ENCODE data around the gene HAUS5. TPM values are rescaled to one million over a fixed set of nuclear protein-coding genes. Genes with fewer than 3 reads are reported as not detected.

HAUS5 gene
- total and polyA plus RNA-seq, 7 experiments from 2014 or later: 7.6 to 40.0 (median 26.8) TPM

DNA sequence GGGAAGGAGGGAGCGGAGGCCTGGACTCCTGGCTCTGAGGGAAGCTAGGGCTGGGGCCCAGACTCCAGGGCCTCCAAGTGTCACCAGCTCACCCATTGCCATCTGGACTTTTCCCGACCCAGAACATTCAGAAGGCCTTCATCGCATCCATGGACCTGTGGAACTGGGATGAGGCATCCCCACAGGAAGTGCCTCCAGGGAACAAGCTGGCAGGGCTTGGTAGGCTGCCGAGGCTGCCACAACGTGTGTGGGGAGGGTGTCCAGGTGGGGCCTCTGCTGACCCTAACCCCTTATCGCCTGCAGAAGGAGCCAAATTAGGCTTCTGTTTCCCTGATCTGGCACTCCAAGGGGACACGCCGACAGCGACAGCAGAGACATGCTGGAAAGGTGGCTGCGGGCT, 29.8 kb downstream of the HAUS5 start:
- ChIA-PET CTCF (interaction anchor here (0.7 kb wide), 1 partner anchor 94 kb away, joined by 3 read pairs; no protein-coding TSS in a partner anchor), POLR2A (interaction anchor here (0.6 to 3.6 kb wide), 4 partner anchors 12 to 438 kb away, joined by 3 to 18 read pairs (median 10); partner anchors contain the start of gene HAUS5)
- no peak for ATAC-seq
- DNase-seq: no peak
- H3K9me3 ChIP-seq (ENCODE audit: control insufficient read depth in 2 of 3, low read length in 3 of 3): no peaks in the 10 kb centered on the region
- Mint-ChIP-seq H3K4me1 (peaks cover 12 to 34% (median 29%) of the 10 kb centered on the region in 7 donors), H3K9me3 (no peaks in the 10 kb centered on the region), H3K27ac (peak overlapping the region in 3 of 9 donors; percentile 39 to 69 (median 56)), H3K4me3 (peak overlapping the region in 9 of 10 donors; percentile 66 to 94 (median 89)), H3K27me3 (no peaks in the 10 kb centered on the region), H3K36me3 (peaks cover 0 to 5% (median under 1%) of the 10 kb centered on the region in 5 donors)
- intact Hi-C loops (cut with micrococcal nuclease): loop anchor here (5.0 to 10.0 kb wide), 4 partner anchors 378 to 732 kb away; partner anchors contain the start of genes FXYD7 (in 1 of the 2), THAP8 (in 1 of the 2), USF2 (in 1 of the 2) and WDR62 (in 1 of the 2)
- peaks cover 0 to 15% (median 0%) of the 10 kb centered on the region in 3 experiments for H3K36me3 ChIP-seq (ENCODE audit: control insufficient read depth in 2 of 3, insufficient read depth in 3 of 3, low read length in 3 of 3)
- H3K4me3 ChIP-seq (ENCODE audit: low read length): no peak overlapping the region
- H3K4me1 ChIP-seq (ENCODE audit: control insufficient read depth in 2 of 2, insufficient read depth in 2 of 2, low read length in 2 of 2): peaks cover 18 to 28% of the 10 kb centered on the region in 2 donors
- H3K27ac ChIP-seq (ENCODE audit: low read depth, low read length): no peak overlapping the region
- H3K27me3 ChIP-seq (ENCODE audit: control insufficient read depth in 2 of 2, insufficient read depth in 2 of 2, low read length in 2 of 2): no peaks in the 10 kb centered on the region

DNA sequence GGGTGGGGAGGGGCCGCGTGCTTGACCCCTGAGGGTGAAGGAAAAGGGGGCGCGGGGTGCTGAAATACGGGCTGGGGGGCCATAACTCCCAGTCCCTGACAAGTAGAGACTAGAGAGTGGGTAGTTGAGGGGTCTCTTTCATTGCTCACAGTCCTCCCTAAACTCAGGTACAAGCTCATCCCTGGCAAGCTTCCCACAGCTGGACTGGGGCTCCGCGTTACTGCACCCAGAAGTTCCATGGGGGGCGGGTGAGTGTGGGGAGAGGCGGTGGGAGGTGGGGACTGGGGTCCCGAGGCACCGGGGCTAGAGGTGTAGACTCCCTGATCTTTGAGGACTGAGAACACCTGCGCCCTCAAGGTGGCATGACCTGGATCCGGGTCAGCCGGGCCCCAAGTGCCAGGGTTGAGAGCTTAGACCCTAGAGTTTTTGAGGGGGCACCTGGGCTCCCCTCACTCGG, 30.3 kb downstream of the HAUS5 start:
- DNase-seq: peak in 1 of 9 donors; percentile 11
- Mint-ChIP-seq H3K4me1 (peaks cover 12 to 38% (median 29%) of the 10 kb centered on the region in 7 donors), H3K27me3 (no peaks in the 10 kb centered on the region), H3K9me3 (no peaks in the 10 kb centered on the region), H3K36me3 (peaks cover 0 to 3% (median 0%) of the 10 kb centered on the region in 5 donors), H3K4me3 (peak overlapping the region; percentile 58 to 94 (median 88)), H3K27ac (peak overlapping the region in 3 of 9 donors; percentile 29 to 43 (median 39))
- ChIA-PET CTCF (interaction anchor here (0.7 kb wide), 1 partner anchor 94 kb away, joined by 3 read pairs; no protein-coding TSS in a partner anchor), POLR2A (interaction anchor here (0.6 to 3.6 kb wide), 7 partner anchors 12 to 439 kb away, joined by 3 to 18 read pairs (median 4); partner anchors contain the start of gene HAUS5)
- Histone ChIP-seq H3K27ac (ENCODE audit: low read depth, low read length) (peak overlapping the region; percentile 72), H3K27me3 (ENCODE audit: control insufficient read depth in 2 of 2, insufficient read depth in 2 of 2, low read length in 2 of 2) (no peaks in the 10 kb centered on the region), H3K9me3 (ENCODE audit: control insufficient read depth in 2 of 3, low read length in 3 of 3) (no peaks in the 10 kb centered on the region), H3K4me1 (ENCODE audit: control insufficient read depth in 2 of 2, insufficient read depth in 2 of 2, low read length in 2 of 2) (peaks cover 18 to 28% of the 10 kb centered on the region in 2 donors), H3K4me3 (ENCODE audit: low read length) (peak overlapping the region; percentile 96), H3K36me3 (ENCODE audit: control insufficient read depth in 2 of 3, insufficient read depth in 3 of 3, low read length in 3 of 3) (peaks cover 0 to 10% (median 0%) of the 10 kb centered on the region in 3 experiments)
- no peak for ATAC-seq
- intact Hi-C loops (cut with micrococcal nuclease): loop anchor here (1.0 to 10.0 kb wide), 7 partner anchors 15 to 732 kb away; partner anchors contain the start of genes FXYD7 (in 1 of the 2), HAUS5 (in 1 of the 2), TBCB (in 1 of the 2) and THAP8 (in 1 of the 2)

DNA sequence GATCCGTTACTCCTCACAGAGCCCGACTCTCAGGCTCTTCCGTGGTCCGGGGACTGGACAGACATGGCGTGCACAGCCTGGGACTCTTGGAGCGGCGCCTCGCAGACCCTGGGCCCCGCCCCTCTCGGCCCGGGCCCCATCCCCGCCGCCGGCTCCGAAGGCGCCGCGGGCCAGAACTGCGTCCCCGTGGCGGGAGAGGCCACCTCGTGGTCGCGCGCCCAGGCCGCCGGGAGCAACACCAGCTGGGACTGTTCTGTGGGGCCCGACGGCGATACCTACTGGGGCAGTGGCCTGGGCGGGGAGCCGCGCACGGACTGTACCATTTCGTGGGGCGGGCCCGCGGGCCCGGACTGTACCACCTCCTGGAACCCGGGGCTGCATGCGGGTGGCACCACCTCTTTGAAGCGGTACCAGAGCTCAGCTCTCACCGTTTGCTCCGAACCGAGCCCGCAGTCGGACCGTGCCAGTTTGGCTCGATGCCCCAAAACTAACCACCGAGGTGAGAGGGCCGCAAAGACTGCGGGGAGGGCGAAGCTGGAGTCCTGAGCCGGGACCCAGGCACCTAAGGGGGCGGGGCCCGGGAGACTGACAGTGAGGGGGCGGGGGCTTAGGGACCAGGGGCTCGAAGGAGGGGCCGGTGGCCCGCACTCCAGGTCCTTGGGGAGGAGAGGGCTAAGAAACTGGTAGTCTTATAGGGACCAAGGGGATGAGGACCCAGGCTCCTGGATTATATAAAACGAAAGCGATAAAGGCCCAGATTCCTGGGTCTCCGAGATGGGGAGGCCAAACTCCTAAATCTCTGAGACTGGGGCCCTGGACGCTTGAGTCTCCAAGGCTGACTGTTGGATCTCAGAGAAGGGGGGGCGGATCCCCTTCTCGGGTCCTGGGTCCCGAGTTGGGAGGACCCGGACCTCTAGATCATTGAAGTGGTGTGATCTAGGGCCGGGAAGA, 31.0 kb downstream of the HAUS5 start:
- Mint-ChIP-seq H3K4me3 (peak overlapping the region; percentile 81 to 94 (median 90)), H3K27ac (peak overlapping the region in 8 of 9 donors; percentile 59 to 97 (median 86)), H3K27me3 (no peaks in the 10 kb centered on the region), H3K4me1 (peaks cover 12 to 43% (median 31%) of the 10 kb centered on the region in 7 donors), H3K36me3 (no peaks in the 10 kb centered on the region), H3K9me3 (no peaks in the 10 kb centered on the region)
- DNase-seq (peak; percentile 67 to 85 (median 82)), ATAC-seq (peak; percentile 55)
- Histone ChIP-seq H3K27me3 (ENCODE audit: control insufficient read depth in 2 of 2, insufficient read depth in 2 of 2, low read length in 2 of 2) (no peaks in the 10 kb centered on the region), H3K36me3 (ENCODE audit: control insufficient read depth in 2 of 3, insufficient read depth in 3 of 3, low read length in 3 of 3) (peaks cover 0 to 8% (median 0%) of the 10 kb centered on the region in 3 experiments), H3K4me1 (ENCODE audit: control insufficient read depth in 2 of 2, insufficient read depth in 2 of 2, low read length in 2 of 2) (peaks cover 18 to 28% of the 10 kb centered on the region in 2 donors), H3K4me3 (ENCODE audit: low read length) (peak overlapping the region; percentile 96), H3K9me3 (ENCODE audit: control insufficient read depth in 2 of 3, low read length in 3 of 3) (no peaks in the 10 kb centered on the region), H3K27ac (ENCODE audit: low read depth, low read length) (peak overlapping the region; percentile 72)
- CTCF ChIA-PET: interaction anchor here (1.0 kb wide), 1 partner anchor 53 kb away, joined by 3 read pairs; no protein-coding TSS in a partner anchor
- intact Hi-C loops (cut with micrococcal nuclease): loop anchor here (1.0 to 10.0 kb wide), 15 partner anchors 15 to 731 kb away; partner anchors contain the start of genes HAUS5 (in 2 of the 2), PSENEN (in 2 of the 2), THAP8 (in 2 of the 2) and TMEM147 (in 2 of the 2)
- POLR2A ChIA-PET: interaction anchor here (0.6 to 3.6 kb wide), 11 partner anchors 11 to 286 kb away, joined by 3 to 18 read pairs (median 4); partner anchors contain the start of genes HAUS5 and IGFLR1

DNA sequence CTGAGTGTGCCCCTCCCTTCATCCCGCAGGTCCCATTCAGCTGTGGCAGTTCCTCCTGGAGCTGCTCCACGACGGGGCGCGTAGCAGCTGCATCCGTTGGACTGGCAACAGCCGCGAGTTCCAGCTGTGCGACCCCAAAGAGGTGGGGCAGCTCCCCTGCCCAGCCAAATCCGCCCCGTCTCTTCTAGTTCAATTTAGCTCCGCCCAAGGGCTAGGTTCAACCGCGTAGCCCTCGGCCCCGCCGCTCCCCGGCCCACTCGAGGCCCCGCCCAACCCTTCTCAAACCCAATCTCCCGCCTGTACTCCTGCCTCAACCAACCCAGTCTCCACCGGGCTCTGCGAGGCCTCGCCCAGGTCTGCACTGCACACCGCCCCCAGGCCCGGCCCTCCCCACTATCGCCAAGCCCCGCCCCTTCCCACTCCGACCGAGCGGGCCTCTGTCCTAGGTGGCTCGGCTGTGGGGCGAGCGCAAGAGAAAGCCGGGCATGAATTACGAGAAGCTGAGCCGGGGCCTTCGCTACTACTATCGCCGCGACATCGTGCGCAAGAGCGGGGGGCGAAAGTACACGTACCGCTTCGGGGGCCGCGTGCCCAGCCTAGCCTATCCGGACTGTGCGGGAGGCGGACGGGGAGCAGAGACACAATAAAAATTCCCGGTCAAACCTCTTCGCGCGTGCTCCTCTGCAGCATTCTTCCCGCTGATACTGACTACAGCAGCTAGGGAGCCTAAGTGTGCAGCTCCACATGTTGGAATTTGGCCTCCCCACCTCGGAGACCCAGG, 31.9 kb downstream of the HAUS5 start:
- POLR2A ChIA-PET: interaction anchor here (1.1 to 3.6 kb wide), 9 partner anchors 10 to 285 kb away, joined by 3 to 18 read pairs (median 5); partner anchors contain the start of genes HAUS5 and IGFLR1
- H3K4me1 Mint-ChIP-seq: peaks cover 12 to 52% (median 38%) of the 10 kb centered on the region in 7 donors
- peak overlapping the region; percentile 83 to 97 (median 93) for H3K27ac Mint-ChIP-seq
- no peaks in the 10 kb centered on the region for H3K36me3 Mint-ChIP-seq
- H3K4me3 ChIP-seq (ENCODE audit: low read length): peak overlapping the region; percentile 96
- H3K9me3 Mint-ChIP-seq: peaks cover 0 to 2% (median 0%) of the 10 kb centered on the region in 11 donors
- no peaks in the 10 kb centered on the region for H3K9me3 ChIP-seq (ENCODE audit: control insufficient read depth in 2 of 3, low read length in 3 of 3)
- H3K4me1 ChIP-seq (ENCODE audit: control insufficient read depth in 2 of 2, insufficient read depth in 2 of 2, low read length in 2 of 2): peaks cover 25 to 36% of the 10 kb centered on the region in 2 donors
- intact Hi-C loops (cut with micrococcal nuclease): loop anchor here (1.0 to 10.0 kb wide), 14 partner anchors 16 to 730 kb away; partner anchors contain the start of genes PSENEN (in 2 of the 2), THAP8 (in 2 of the 2), TMEM147 (in 2 of the 2) and U2AF1L4 (in 2 of the 2)
- DNase-seq: peak; percentile 81 to 93 (median 89)
- ATAC-seq: peak; percentile 90
- H3K27me3 Mint-ChIP-seq: no peaks in the 10 kb centered on the region
- peak overlapping the region; percentile 81 to 94 (median 90) for H3K4me3 Mint-ChIP-seq
- CTCF ChIA-PET: interaction anchor here (1.0 kb wide), 1 partner anchor 52 kb away, joined by 3 read pairs; no protein-coding TSS in a partner anchor
- no peaks in the 10 kb centered on the region for H3K27me3 ChIP-seq (ENCODE audit: control insufficient read depth in 2 of 2, insufficient read depth in 2 of 2, low read length in 2 of 2)
- peak overlapping the region; percentile 72 for H3K27ac ChIP-seq (ENCODE audit: low read depth, low read length)
- H3K36me3 ChIP-seq (ENCODE audit: control insufficient read depth in 2 of 3, insufficient read depth in 3 of 3, low read length in 3 of 3): peaks cover 0 to 10% (median 0%) of the 10 kb centered on the region in 3 experiments

DNA sequence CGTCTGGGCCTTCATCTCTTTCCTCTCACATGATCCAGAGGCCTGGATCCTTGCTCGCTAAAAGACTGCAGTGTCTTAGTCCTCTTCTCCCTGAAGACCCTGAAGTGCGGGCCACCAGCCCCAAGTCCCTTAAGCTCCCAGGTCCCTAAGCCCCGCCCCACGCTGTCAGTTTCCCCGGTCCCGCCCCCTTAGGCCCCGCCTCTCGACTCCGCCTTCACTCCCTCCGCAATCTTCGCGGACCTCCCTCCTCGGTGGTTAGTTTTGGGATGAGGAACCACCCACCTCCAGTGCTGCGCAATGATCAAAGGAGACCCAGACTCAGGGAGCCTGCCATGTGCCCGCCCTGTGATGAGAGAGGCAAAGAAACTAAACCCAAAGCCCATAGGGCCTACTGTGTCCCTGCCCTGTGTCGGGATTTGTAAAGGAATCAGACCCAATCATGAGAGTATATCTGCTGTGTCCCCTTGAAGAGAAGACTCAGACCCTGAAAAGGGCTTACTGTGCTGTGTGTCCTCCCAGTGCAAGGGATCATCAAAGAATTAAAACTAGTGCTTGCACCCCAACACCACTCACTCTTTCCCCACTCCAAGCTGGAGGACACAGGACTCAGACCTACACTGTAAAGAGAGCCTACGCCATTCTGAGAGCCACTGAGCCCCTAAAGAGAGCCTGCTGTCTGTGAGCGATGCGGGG, 32.6 kb downstream of the HAUS5 start:
- Histone ChIP-seq H3K27me3 (ENCODE audit: control insufficient read depth in 2 of 2, insufficient read depth in 2 of 2, low read length in 2 of 2) (no peaks in the 10 kb centered on the region), H3K9me3 (ENCODE audit: control insufficient read depth in 2 of 3, low read length in 3 of 3) (no peaks in the 10 kb centered on the region), H3K36me3 (ENCODE audit: control insufficient read depth in 2 of 3, insufficient read depth in 3 of 3, low read length in 3 of 3) (peaks cover 0 to 10% (median 0%) of the 10 kb centered on the region in 3 experiments), H3K27ac (ENCODE audit: low read depth, low read length) (peak overlapping the region; percentile 72), H3K4me3 (ENCODE audit: low read length) (peak overlapping the region; percentile 96), H3K4me1 (ENCODE audit: control insufficient read depth in 2 of 2, insufficient read depth in 2 of 2, low read length in 2 of 2) (peaks cover 25 to 36% of the 10 kb centered on the region in 2 donors)
- H3K27me3 Mint-ChIP-seq: no peaks in the 10 kb centered on the region
- peaks cover 0 to 2% (median 0%) of the 10 kb centered on the region in 11 donors for H3K9me3 Mint-ChIP-seq
- ATAC-seq (peak; percentile 12), DNase-seq (peak; percentile 41 to 88 (median 55))
- H3K36me3 Mint-ChIP-seq: no peaks in the 10 kb centered on the region
- H3K4me1 Mint-ChIP-seq: peaks cover 12 to 58% (median 42%) of the 10 kb centered on the region in 7 donors
- POLR2A ChIA-PET: interaction anchor here (0.6 to 3.6 kb wide), 9 partner anchors 10 to 634 kb away, joined by 3 to 18 read pairs (median 5); partner anchors contain the start of genes HAUS5 and IGFLR1
- peak overlapping the region; percentile 83 to 97 (median 93) for H3K27ac Mint-ChIP-seq
- H3K4me3 Mint-ChIP-seq: peak overlapping the region; percentile 81 to 94 (median 90)
- intact Hi-C loops (cut with micrococcal nuclease): loop anchor here (1.0 to 10.0 kb wide), 16 partner anchors 17 to 730 kb away; partner anchors contain the start of genes PSENEN (in 2 of the 2), THAP8 (in 2 of the 2), TMEM147 (in 2 of the 2) and U2AF1L4 (in 2 of the 2)
- CTCF ChIA-PET: interaction anchor here (0.5 to 1.5 kb wide), 4 partner anchors 13 to 57 kb away, joined by 3 to 5 read pairs (median 3); no protein-coding TSS in a partner anchor
